Measurements from ENCODE around the gene HRH3.

Gene HRH3

GRCh38 chr20:62226707-62227590 is 6.9 kb upstream of the HRH3 start:
- no peaks in the 10 kb centered on the region for H3K9me3 ChIP-seq (ENCODE audit: severe bottlenecking)

GRCh38 chr20:62225820-62226635 is 6.0 kb upstream of the HRH3 start:
- ATAC-seq (ENCODE audit: low read depth) (no peak), DNase-seq (ENCODE audit: low spot score) (no peak)
- no peaks in the 10 kb centered on the region for H3K9me3 ChIP-seq (ENCODE audit: severe bottlenecking)
- H3K4me1 ChIP-seq (ENCODE audit: insufficient read depth, poor library complexity, severe bottlenecking): no peaks in the 10 kb centered on the region
- TF ChIP-seq CTCF (IDR thresholded peaks at IDR 0.05; ENCODE audit: poor library complexity, severe bottlenecking): no peak
- H3K27ac ChIP-seq (ENCODE audit: poor library complexity, severe bottlenecking): no peak overlapping the region
- H3K36me3 ChIP-seq (ENCODE audit: low read depth): no peaks in the 10 kb centered on the region
- H3K27me3 ChIP-seq (ENCODE audit: insufficient read depth, poor library complexity, severe bottlenecking): peaks cover 61% of the 10 kb centered on the region
- no peak overlapping the region for H3K4me3 ChIP-seq (ENCODE audit: severe bottlenecking)

More at GRCh38 chr20:62226707-62227590, 6.9 kb upstream of the HRH3 start:
- no peak for DNase-seq (ENCODE audit: low spot score)
- ATAC-seq (ENCODE audit: low read depth): 0 out of 3 replicates have a peak, but pooled peaks have one; percentile 7
- H3K27ac ChIP-seq (ENCODE audit: poor library complexity, severe bottlenecking): no peak overlapping the region
- H3K4me1 ChIP-seq (ENCODE audit: insufficient read depth, poor library complexity, severe bottlenecking): no peaks in the 10 kb centered on the region
- H3K4me3 ChIP-seq (ENCODE audit: severe bottlenecking): no peak overlapping the region
- peaks cover 51% of the 10 kb centered on the region for H3K27me3 ChIP-seq (ENCODE audit: insufficient read depth, poor library complexity, severe bottlenecking)
- H3K36me3 ChIP-seq (ENCODE audit: low read depth): no peaks in the 10 kb centered on the region
- no peak for TF ChIP-seq CTCF (IDR thresholded peaks at IDR 0.05; ENCODE audit: poor library complexity, severe bottlenecking)

GRCh38 chr20:62225026-62225425 is 4.9 kb upstream of the HRH3 start:
- DNase-seq (ENCODE audit: low spot score): no peak
- H3K9me3 ChIP-seq (ENCODE audit: severe bottlenecking): no peaks in the 10 kb centered on the region
- H3K36me3 ChIP-seq (ENCODE audit: low read depth): no peaks in the 10 kb centered on the region
- no peaks in the 10 kb centered on the region for H3K4me1 ChIP-seq (ENCODE audit: insufficient read depth, poor library complexity, severe bottlenecking)
- no peak overlapping the region for H3K27ac ChIP-seq (ENCODE audit: poor library complexity, severe bottlenecking)
- no peak for ATAC-seq (ENCODE audit: low read depth)
- no peak for TF ChIP-seq CTCF (IDR thresholded peaks at IDR 0.05; ENCODE audit: poor library complexity, severe bottlenecking)
- H3K4me3 ChIP-seq (ENCODE audit: severe bottlenecking): no peak overlapping the region
- H3K27me3 ChIP-seq (ENCODE audit: insufficient read depth, poor library complexity, severe bottlenecking): peaks cover 69% of the 10 kb centered on the region

- TF ChIP-seq CTCF (IDR thresholded peaks at IDR 0.05; ENCODE audit: poor library complexity, severe bottlenecking): no peak
These were observed 4.2 kb upstream of the HRH3 start for GRCh38 chr20:62224113-62224855.

More at GRCh38 chr20:62224113-62224855, 4.2 kb upstream of the HRH3 start:
- no peaks in the 10 kb centered on the region for H3K9me3 ChIP-seq (ENCODE audit: severe bottlenecking)
- no peak overlapping the region for H3K4me3 ChIP-seq (ENCODE audit: severe bottlenecking)
- H3K4me1 ChIP-seq (ENCODE audit: insufficient read depth, poor library complexity, severe bottlenecking): no peaks in the 10 kb centered on the region
- H3K36me3 ChIP-seq (ENCODE audit: low read depth): no peaks in the 10 kb centered on the region
- H3K27me3 ChIP-seq (ENCODE audit: insufficient read depth, poor library complexity, severe bottlenecking): peaks cover 73% of the 10 kb centered on the region
- DNase-seq (ENCODE audit: low spot score): no peak
- H3K27ac ChIP-seq (ENCODE audit: poor library complexity, severe bottlenecking): no peak overlapping the region
- no peak for ATAC-seq (ENCODE audit: low read depth)
